ENCODE results near the gene PEX6. TPM values are rescaled to one million over a fixed set of nuclear protein-coding genes. Genes with fewer than 3 reads are reported as not detected.

PEX6 gene
- total and polyA plus RNA-seq, 4 donors: 8.8 to 22.9 (median 13.8) TPM

- ATAC-seq (ENCODE audit: insufficient read depth, low FRiP score): no peak
- no peak overlapping the region for H3K9ac ChIP-seq (ENCODE audit: insufficient read depth in 1 of 2, low read length in 2 of 2)
- H3K27me3 ChIP-seq (ENCODE audit: control insufficient read depth in 3 of 3, insufficient read depth in 3 of 3, low read length in 2 of 3): no peaks in the 10 kb centered on the region
- no peak overlapping the region for H3K4me3 ChIP-seq
- H3K9me3 ChIP-seq (ENCODE audit: control insufficient read depth in 4 of 4, insufficient read depth in 3 of 4, low read length in 3 of 4): no peaks in the 10 kb centered on the region
- peaks cover 7 to 27% (median 10%) of the 10 kb centered on the region in 4 donors for H3K36me3 ChIP-seq (ENCODE audit: control insufficient read depth in 4 of 4, insufficient read depth in 4 of 4, low read length in 4 of 4)
- no peak overlapping the region for H3K27ac ChIP-seq (ENCODE audit: low read depth in 1 of 2, low read length in 1 of 2)
- no peak for TF ChIP-seq CTCF (IDR thresholded peaks at IDR 0.05; ENCODE audit: control extremely low read depth, extremely low read depth)
- DNase-seq: no peak
- peaks cover 0 to 20% (median 5%) of the 10 kb centered on the region in 5 donors for H3K4me1 ChIP-seq (ENCODE audit: control insufficient read depth in 5 of 5, insufficient read depth in 5 of 5, low read length in 5 of 5)
- 11 to 26% methylated on average over 3 of the region's 3 CpGs for WGBS, 2 donors
Measured at GRCh38 chr6:42933205-42933604, 45.8 kb downstream of the PEX6 start.

- H3K27ac ChIP-seq (ENCODE audit: low read depth in 1 of 2, low read length in 1 of 2): no peak overlapping the region
Measured at GRCh38 chr6:42932412-42932811, 46.6 kb downstream of the PEX6 start.

GRCh38 chr6:42929821-42930360 is 49.1 kb downstream of the PEX6 start:
- Histone ChIP-seq H3K9ac (ENCODE audit: insufficient read depth in 1 of 2, low read length in 2 of 2) (peak overlapping the region in 1 of 2 donors; percentile 69), H3K27me3 (ENCODE audit: control insufficient read depth in 3 of 3, insufficient read depth in 3 of 3, low read length in 2 of 3) (no peaks in the 10 kb centered on the region), H3K4me3 (peak overlapping the region; percentile 82), H3K27ac (ENCODE audit: low read depth in 1 of 2, low read length in 1 of 2) (peak overlapping the region; percentile 63 to 95), H3K9me3 (ENCODE audit: control insufficient read depth in 4 of 4, insufficient read depth in 3 of 4, low read length in 3 of 4) (no peaks in the 10 kb centered on the region), H3K36me3 (ENCODE audit: control insufficient read depth in 4 of 4, insufficient read depth in 4 of 4, low read length in 4 of 4) (peaks cover 0 to 6% (median 3%) of the 10 kb centered on the region in 4 donors), H3K4me1 (ENCODE audit: control insufficient read depth in 5 of 5, insufficient read depth in 5 of 5, low read length in 5 of 5) (peaks cover 0 to 20% (median 5%) of the 10 kb centered on the region in 5 donors)
- DNase-seq: peak; percentile 82 to 87 (median 86)
- no peak for ATAC-seq (ENCODE audit: insufficient read depth, low FRiP score)
- 0 to 1% methylated on average over 16 of the region's 16 CpGs for WGBS, 2 donors
- TF ChIP-seq CTCF (IDR thresholded peaks at IDR 0.05; ENCODE audit: control extremely low read depth, extremely low read depth): no peak

More at GRCh38 chr6:42932412-42932811, 46.6 kb downstream of the PEX6 start:
- Histone ChIP-seq H3K36me3 (ENCODE audit: control insufficient read depth in 4 of 4, insufficient read depth in 4 of 4, low read length in 4 of 4) (peaks cover 4 to 19% (median 9%) of the 10 kb centered on the region in 4 donors), H3K4me1 (ENCODE audit: control insufficient read depth in 5 of 5, insufficient read depth in 5 of 5, low read length in 5 of 5) (peaks cover 0 to 20% (median 5%) of the 10 kb centered on the region in 5 donors), H3K9me3 (ENCODE audit: control insufficient read depth in 4 of 4, insufficient read depth in 3 of 4, low read length in 3 of 4) (no peaks in the 10 kb centered on the region), H3K27me3 (ENCODE audit: control insufficient read depth in 3 of 3, insufficient read depth in 3 of 3, low read length in 2 of 3) (no peaks in the 10 kb centered on the region), H3K9ac (ENCODE audit: insufficient read depth in 1 of 2, low read length in 2 of 2) (no peak overlapping the region), H3K4me3 (no peak overlapping the region)
- no peak for TF ChIP-seq CTCF (IDR thresholded peaks at IDR 0.05; ENCODE audit: control extremely low read depth, extremely low read depth)
- ATAC-seq (ENCODE audit: insufficient read depth, low FRiP score) (no peak), DNase-seq (no peak)
- 85 to 92% methylated on average over 3 of the region's 3 CpGs for whole genome bisulfite sequencing, 2 donors
